HK-2 (cell line): ENCODE results near the gene MICAL2.
A peak's percentile ranks its signal among the peaks of the same experiment; 100 is the strongest.

ENCODE experiments used
- DNase-seq: peaks from one replicate; pipeline ENCODE4 v3.0.0-alpha.2; 2018; ENCODE audit not compliant: unreplicated experiment

Gene MICAL2

GRCh38 chr11:12169822-12170221 is 59.4 kb downstream of the MICAL2 start:
- DNase-seq = no peak

DNA sequence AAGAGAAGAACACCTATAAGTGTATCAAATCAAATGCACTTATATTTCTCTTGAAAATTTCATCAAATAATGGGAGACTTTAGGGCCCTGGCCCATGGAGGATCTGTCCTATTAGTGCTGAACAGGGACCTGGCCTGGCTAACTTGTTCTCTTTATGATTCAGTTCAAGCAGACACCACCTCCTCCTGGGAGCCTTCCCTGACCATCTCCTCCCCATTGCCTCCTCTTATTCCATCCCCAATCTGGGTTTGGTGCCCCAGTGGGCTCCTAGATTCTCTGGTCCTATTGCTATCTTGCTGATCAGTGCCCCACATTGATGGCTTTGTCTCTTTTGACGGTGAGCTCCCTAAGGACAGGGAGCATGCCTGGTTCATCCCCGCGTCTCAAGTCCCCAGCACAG is 60.1 kb downstream of the MICAL2 start:
- DNase-seq = no peak

DNA sequence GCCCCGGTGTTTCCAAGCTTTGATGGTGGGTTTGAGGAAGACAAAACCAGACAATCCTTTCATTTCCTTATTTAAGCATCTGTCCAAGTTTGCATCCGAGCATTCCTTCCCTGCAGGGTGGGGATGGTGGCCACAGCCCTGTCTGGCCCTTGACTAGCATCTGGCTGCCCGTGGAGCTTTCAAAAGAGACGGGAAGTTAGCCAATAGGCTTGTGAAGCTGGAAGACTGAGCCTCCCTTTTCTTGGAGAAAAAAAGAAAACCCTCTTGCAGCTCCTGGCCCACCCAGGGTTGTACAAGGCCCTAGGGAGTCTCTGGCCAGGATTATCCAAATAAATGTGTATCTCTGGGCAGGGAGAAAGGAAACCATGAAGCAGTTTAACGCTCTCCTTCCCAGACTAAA is 60.6 kb downstream of the MICAL2 start:
- DNase-seq = no peak

- DNase-seq = no peak
Observed at GRCh38 chr11:12171921-12172320, 61.5 kb downstream of the MICAL2 start.

DNA sequence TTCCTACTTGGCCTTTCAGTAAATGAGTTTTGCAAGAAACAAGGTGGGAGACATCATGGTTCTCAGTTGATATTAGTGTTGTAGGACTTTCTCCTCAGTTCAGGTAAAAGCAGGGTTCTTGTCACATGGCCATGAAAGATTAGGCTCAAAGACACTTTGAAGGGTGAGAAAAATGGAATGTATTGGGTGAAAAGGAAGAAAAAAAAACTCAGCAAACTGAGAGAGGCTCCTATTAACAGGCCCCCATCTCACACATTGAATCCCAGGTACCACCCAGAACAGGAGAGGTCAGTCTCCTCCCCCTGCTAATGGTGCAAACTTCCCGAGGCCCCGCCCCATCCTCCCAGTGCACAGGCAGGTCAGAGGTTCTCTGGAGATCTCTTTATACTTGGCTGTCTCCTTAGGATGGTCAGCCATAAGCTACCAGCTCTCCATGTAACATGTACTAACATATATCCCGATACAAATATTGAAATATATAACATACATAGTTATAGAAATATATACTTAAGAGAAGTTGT is 62.2 kb downstream of the MICAL2 start:
- DNase-seq = no peak

DNA sequence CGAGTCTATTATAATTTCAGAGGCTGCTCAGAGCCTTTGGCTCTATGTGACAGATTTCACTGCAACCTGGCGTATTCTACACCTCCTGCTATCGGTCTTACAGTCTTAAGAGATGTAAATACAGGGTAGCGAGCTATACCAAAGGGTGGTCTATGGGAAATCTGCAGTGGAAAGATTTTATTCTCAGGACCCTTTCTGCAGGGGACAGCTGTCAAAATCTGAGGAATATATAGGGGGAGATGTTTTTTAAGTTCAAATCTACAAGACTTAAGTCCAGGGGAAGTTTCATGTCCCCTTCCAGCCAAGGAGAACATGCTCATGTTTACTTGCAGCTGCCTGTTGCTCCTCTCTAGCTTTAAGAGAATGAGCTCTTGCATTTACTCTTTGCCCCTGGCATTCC is 62.7 kb downstream of the MICAL2 start:
- DNase-seq = no peak

DNA sequence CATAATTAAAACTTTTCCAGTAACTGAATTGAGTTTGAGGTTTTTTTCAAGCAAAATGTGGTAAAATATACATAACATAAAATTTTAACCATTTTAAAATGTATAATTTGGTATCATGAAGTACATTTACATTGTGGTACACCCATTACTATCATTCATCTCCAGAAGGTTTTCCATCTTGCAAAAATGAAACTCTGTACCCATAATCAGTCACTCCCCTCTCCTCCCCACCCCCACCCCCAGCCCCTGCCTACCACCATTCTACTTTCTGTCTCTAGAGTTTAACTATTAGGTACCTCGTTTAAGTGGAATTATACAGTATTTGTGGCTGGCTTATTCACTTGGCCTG is 63.7 kb downstream of the MICAL2 start:
- no peak for DNase-seq

- no peak for DNase-seq
Observed at GRCh38 chr11:12174477-12175143, 64.2 kb downstream of the MICAL2 start.

GRCh38 chr11:12175694-12176241 is 65.4 kb downstream of the MICAL2 start:
- DNase-seq = peak; percentile 71

- no peak for DNase-seq
Observed at GRCh38 chr11:12176410-12176809, 66.0 kb downstream of the MICAL2 start.

DNA sequence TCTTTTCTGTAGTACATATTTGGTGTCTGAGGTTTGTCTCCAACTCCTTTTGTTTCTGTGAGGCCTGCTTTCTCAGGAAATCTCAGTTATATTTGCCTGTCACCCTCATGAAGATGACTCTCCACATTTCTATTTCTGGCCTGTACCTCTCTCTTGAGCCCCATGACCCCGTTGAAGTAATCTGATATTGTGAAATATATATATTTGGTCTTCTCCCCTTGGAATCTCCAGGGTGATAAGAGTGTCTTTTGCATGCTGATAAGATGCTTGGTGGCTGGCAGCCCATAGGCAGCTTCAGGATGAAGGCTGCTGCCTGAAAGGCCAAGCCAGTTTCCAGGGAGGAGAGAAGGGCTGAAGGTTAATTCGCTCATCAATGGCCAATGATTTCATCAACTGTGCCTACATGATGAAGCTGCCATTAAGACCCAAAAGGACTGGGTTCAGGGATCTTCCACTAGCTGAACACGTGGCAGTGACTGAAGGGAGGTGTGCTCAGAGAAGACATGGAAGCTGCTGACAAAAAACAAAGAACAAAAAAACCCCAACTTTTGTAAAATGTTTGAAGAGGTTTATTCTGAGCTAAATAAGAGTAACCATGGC is 67.4 kb downstream of the MICAL2 start:
- no peak for DNase-seq

GRCh38 chr11:12179019-12179418 is 68.6 kb downstream of the MICAL2 start:
- DNase-seq = no peak

- no peak for DNase-seq
Observed at GRCh38 chr11:12179531-12179930, 69.1 kb downstream of the MICAL2 start.

DNA sequence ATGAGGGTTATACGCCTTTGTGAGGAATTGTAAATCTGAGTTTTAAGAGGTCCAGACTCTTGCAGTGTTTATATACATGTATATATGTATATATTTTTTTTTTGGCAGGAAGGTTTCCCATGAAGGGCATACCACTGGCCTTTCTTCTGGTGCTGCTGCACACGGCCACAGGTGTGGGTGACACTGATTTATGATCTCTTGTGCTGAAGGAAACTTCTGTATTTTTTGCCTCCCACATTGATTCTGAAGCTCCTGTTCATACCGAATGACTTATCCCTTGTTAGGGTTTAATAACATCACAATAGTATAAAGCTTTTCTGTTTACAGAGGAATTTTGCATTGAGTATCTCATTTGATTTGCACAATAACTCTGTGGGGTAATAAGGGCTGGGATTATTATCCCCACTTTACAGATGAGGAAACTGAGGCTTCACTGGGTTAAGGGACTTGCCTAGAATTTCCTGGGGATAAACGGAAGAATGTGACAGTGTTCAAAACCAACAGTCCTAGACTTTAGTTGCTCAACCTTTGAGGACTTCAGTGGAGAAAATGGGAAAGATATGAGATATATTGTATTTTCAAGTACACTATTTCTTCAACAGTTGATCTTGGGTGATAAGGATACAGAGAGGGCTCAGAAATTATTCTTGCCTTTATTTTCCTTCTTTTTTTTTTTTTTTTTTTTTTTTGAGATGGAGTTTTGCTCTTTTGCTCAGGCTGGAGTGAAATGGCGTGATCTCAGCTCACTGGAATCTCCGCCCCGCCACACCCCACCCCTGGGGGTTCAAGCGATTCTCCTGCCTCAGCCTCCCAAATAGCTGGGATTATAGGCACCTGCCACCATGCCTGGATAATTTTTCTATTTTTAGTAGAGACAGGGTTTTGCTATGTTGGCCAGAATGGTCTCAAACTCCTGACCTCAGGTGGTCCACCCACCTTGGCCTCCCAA is 70.1 kb downstream of the MICAL2 start:
- DNase-seq = peak; percentile 55

GRCh38 chr11:12182302-12182675 is 71.9 kb downstream of the MICAL2 start:
- DNase-seq = no peak

DNA sequence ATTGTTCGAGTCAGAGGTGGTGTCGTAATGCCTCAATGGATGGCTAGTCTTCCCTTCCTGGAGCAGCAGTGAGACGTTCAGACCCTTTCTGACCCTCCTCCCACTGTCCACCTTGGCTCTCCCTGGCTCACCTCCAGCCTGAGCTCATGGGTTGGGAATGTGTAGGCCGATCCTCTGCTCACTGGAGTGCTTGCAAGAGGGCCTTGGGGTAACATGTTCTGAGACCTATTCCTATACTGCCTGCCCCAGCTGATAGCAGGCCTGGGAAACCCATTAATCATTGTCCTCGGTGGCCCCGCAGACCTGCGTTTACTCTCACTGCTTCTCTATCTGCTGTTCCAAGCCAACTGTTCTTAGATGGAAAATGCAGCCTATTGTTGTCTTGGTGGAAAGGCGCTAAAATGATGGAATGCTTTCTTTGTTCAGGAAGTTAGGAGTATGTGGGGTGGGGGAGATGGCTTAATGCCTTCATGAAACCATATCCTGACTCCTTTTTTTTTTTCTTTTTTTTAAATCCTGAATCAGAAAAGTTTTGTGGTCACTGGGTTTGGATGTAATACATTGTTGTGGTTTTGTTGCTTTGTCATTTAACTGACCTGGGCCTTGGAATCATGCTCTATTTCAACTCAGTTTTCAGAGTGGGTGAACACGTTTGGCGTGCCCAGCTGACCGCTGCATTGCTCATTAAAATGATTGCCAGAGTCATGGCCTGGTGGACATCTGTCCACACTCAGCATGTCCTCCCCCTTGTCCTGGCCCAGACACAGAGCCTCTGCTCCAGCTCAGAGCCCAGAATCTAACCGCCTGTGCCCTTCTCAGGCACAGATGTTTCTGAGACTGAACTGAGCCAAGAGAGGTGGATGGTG is 72.5 kb downstream of the MICAL2 start:
- peak; percentile 92 for DNase-seq

DNA sequence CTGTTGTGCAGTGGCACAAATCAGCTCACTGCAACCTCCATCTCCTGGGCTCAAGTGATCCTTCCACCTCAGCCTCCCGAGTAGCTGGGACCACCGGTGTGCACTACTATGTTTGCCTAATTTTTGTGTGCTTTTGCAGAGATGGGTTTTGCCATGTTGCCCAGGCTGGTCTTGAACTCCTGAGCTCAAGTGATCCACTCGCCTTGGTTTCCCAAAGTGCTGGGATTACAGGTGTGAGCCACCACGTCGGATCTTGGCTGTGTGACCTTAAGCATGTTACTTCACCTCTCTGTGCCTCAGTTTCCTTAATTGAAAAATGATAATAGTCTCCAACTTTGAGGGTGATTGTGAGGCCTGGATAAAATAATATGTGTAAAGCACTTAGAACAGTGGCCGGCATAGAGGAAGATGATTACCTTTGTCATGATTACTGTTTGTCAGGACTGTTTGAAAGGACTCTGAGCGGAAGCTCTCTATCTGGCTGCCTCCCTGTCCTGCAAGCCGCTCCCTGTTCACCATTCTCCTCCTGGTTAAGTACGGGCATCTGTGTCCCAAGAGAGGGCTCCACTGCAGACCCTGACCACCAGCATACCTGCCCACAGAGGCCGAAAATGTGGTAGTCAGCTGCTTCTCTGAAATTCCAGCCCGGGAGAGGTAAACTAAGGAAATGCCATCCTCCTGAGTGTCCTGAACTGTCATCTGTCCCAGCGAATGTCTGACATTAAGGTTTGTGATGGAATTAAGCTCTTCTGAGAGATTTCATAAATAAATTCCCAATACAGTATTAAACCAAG is 73.6 kb downstream of the MICAL2 start:
- no peak for DNase-seq

DNA sequence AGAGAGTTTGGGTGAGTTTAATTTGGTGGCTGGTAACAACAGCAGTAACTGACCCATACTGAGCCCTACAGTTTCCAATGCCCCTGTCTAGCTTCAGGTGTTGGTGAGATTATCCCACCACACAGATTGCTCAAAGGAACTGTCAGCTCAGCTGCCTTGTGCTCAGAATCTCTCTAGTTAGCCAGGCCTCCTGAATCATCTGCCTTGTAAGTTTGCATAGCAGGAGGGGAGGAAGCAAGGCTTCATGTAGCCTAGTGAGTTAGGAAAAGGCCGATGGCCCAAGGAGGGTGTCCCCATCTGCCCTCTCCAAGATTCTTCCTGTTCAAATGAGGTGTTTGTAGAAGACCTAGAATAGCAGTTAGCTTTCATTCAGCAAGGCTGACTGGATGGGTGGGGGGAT is 74.3 kb downstream of the MICAL2 start:
- DNase-seq = no peak

GRCh38 chr11:12185106-12185690 is 74.8 kb downstream of the MICAL2 start:
- no peak for DNase-seq

- DNase-seq = peak; percentile 60
Observed at GRCh38 chr11:12185914-12186313, 75.5 kb downstream of the MICAL2 start.
